Loucy (cell line): ENCODE measurements around the gene ARL5B.

Source experiments
- EZH2phosphoT487 ChIP-seq: fragments of 200-600 bp; IDR thresholded peaks from 2 replicates; pipeline ENCODE4 v1.6.1; 2018; ENCODE audit warnings: antibody characterized with exemption, mild to moderate bottlenecking, moderate library complexity, borderline replicate concordance
- TF ChIP-seq, protein P1 (sequence below): fragments of 200-600 bp; sonication (generic); conservative IDR thresholded peaks from 2 replicates; pipeline ENCODE4 v1.5.1; 2014; ENCODE audit warnings: mild to moderate bottlenecking, antibody characterized with exemption, low read length

DNA sequence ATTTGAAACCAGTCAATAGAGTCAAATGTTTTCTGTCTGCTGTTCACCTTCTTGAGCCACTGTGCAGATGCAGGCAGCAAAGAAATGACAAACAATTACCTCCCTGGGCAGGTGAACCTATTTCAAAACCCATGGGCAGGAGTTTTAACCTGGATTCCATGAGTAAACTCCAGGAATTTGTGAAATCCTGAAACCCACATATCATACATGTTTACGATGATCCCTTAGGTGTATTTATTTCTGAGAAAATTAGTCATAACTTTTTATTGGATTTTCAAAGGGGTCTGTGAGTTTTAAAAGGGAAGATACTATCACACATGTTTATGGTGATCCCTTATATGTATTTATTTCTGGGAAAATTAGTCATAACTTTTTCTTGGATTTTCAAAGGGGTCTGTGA is 59.8 kb downstream of the ARL5B start:
- TF ChIP-seq, protein P1, sequence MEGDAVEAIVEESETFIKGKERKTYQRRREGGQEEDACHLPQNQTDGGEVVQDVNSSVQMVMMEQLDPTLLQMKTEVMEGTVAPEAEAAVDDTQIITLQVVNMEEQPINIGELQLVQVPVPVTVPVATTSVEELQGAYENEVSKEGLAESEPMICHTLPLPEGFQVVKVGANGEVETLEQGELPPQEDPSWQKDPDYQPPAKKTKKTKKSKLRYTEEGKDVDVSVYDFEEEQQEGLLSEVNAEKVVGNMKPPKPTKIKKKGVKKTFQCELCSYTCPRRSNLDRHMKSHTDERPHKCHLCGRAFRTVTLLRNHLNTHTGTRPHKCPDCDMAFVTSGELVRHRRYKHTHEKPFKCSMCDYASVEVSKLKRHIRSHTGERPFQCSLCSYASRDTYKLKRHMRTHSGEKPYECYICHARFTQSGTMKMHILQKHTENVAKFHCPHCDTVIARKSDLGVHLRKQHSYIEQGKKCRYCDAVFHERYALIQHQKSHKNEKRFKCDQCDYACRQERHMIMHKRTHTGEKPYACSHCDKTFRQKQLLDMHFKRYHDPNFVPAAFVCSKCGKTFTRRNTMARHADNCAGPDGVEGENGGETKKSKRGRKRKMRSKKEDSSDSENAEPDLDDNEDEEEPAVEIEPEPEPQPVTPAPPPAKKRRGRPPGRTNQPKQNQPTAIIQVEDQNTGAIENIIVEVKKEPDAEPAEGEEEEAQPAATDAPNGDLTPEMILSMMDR = no peak
- no peak for TF ChIP-seq EZH2phosphoT487
